AG04449 (cell line): ENCODE data around the gene SH3GLB2.
A peak's percentile ranks its signal among the peaks of the same experiment; 100 is the strongest.

Experiments
- CTCF ChIA-PET: fragments of 350-600 bp; formaldehyde crosslinking; extraction: SDS; loops from one replicate; lab custom pipeline; 2021; ENCODE audit warnings: antibody characterized with exemption; lab: Yijun Ruan, JAX
- POLR2A ChIA-PET: fragments of 400-600, 350-600 bp; formaldehyde crosslinking; extraction: SDS; loops from one replicate; lab custom pipeline; 2020; ENCODE audit warnings: antibody characterized with exemption, inconsistent platforms; lab: Yijun Ruan, JAX
- DNase-seq: peaks from one replicate; pipeline ENCODE4 v3.0.0-alpha.2; 2010; ENCODE audit warnings: low read depth, low spot score
- H3K4me3 ChIP-seq: 2 replicates; pipeline ENCODE4 v1.5.1; 2011; ENCODE audit warnings: low read depth, mild to moderate bottlenecking, control low read depth, low read length
- CTCF ChIP-seq: IDR thresholded peaks from one replicate; pipeline ENCODE4 v1.5.1; 2011; ENCODE audit warnings: mild to moderate bottlenecking, moderate library complexity, low read length, control low read depth, inconsistent platforms; ENCODE audit not compliant: insufficient read depth; ENCODE audit errors: missing control alignments

SH3GLB2 gene

GRCh38 chr9:129008986-129009583, 19.0 kb downstream of the SH3GLB2 start:
- no peak overlapping the region for H3K4me3 ChIP-seq
- POLR2A ChIA-PET: no interaction called here
- CTCF ChIA-PET: interaction anchor here (9.9 to 11.1 kb wide), 2 partner anchors 12 to 16 kb away, joined by 98 to 178 read pairs; no protein-coding TSS in a partner anchor
- DNase-seq: no peak
- TF ChIP-seq CTCF: no peak

GRCh38 chr9:129008469-129008965, 19.6 kb downstream of the SH3GLB2 start:
- TF ChIP-seq CTCF: no peak
- POLR2A ChIA-PET: no interaction called here
- DNase-seq: no peak
- CTCF ChIA-PET: interaction anchor here (9.9 to 11.1 kb wide), 2 partner anchors 12 to 15 kb away, joined by 98 to 178 read pairs; no protein-coding TSS in a partner anchor
- H3K4me3 ChIP-seq: no peak overlapping the region

DNA sequence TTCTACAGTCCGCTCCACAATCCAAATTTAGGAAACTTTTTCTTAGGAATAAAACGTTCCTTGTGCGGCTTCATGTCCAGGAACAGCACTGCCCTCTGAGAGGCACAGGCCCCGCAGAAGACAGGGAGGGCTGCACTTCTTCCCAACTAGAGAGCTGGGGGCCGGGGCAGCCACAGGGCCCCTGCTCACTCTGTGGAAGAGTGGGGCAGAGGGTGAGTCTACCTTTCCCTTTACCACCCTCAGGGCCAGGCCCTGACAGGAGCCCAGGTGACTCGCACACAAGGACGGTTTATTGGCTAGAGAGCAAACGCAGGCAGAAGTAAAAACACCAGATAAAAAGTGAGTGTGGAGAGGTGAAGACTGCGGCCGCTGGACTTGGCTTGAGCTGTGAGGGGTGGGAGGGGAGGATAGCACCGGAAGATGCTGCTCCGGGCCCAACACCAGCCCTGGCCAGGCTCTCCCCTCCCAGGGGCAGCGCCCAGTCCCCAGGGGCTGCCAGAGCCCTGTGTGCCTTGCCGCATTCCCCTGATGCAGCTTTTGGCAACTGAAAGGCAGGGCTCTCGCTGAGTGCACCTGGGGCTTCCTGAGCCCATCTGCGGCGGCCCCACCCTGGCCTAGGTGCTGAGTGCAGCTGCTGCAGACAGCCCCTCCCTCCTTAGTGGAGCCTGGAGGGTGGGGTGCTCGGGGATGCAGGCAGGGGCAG, 20.2 kb downstream of the SH3GLB2 start:
- TF ChIP-seq CTCF: no peak
- H3K4me3 ChIP-seq: no peak overlapping the region
- POLR2A ChIA-PET: no interaction called here
- CTCF ChIA-PET: interaction anchor here (0.7 to 11.1 kb wide), 13 partner anchors 7 to 612 kb away, joined by 3 to 178 read pairs (median 5); partner anchors contain the start of genes DOLPP1, ENDOG and SH3GLB2
- DNase-seq: no peak

- TF ChIP-seq CTCF: no peak
- DNase-seq: no peak
- ChIA-PET POLR2A (no interaction called here), CTCF (interaction anchor here (0.7 to 11.1 kb wide), 13 partner anchors 8 to 613 kb away, joined by 3 to 178 read pairs (median 5); partner anchors contain the start of genes DOLPP1, ENDOG and SH3GLB2)
- H3K4me3 ChIP-seq: no peak overlapping the region
Measured at GRCh38 chr9:129007035-129007765, 20.9 kb downstream of the SH3GLB2 start.

DNA sequence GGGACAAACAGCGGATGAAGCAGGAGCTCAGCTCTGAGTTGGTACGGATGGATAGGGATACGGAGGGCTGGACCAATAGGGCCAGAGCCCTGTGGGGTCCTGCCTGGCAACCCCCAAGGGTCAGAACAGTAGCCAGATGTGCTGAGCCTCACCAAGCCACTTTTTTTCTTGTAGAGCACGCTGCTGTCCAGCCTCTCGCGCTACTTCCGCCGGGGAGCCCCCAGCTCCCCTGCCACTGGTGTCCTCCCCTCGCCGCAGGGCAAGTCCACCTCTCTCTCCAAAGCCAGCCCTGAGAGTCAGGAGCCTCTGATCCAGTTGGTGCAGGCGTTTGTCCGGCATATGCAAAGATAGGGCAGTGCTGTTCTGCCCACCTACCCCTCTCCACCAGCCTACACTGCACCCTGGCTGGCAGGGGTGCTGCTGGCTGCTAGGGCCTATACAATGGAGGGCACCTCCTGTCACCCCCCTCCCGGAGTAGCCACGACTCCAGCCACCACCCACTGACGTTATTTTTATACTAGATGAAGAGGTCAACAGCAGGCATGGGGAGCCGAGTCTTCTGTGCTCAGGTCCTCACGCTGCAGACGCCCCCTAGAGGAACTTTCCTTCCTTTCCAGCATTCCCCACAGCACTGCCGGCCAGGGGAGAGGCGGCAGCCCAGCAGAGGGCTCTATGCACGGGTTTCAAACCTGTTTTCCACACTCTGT, 21.6 kb downstream of the SH3GLB2 start:
- POLR2A ChIA-PET: no interaction called here
- peak; percentile 94 for TF ChIP-seq CTCF
- CTCF ChIA-PET: interaction anchor here (0.5 to 11.1 kb wide), 16 partner anchors 9 to 618 kb away, joined by 3 to 178 read pairs (median 6); partner anchors contain the start of genes DOLPP1 and SH3GLB2
- DNase-seq: no peak
- no peak overlapping the region for H3K4me3 ChIP-seq
